HG03469 (cell line): ENCODE data around the gene WDR55.
"Not testable (repeated sequence)": the region's sequence is repeated elsewhere in the genome, so short reads cannot be mapped to it uniquely, and the experiment has no call there.

ENCODE experiments used
- ATAC-seq: cut with Tn5 transposase; IDR thresholded peaks from one replicate; pipeline ENCODE4 v1.9.1; 2021; ENCODE audit warnings: mild to moderate bottlenecking, moderate library complexity, moderate number of reproducible peaks; ENCODE audit not compliant: unreplicated experiment

Gene WDR55

DNA sequence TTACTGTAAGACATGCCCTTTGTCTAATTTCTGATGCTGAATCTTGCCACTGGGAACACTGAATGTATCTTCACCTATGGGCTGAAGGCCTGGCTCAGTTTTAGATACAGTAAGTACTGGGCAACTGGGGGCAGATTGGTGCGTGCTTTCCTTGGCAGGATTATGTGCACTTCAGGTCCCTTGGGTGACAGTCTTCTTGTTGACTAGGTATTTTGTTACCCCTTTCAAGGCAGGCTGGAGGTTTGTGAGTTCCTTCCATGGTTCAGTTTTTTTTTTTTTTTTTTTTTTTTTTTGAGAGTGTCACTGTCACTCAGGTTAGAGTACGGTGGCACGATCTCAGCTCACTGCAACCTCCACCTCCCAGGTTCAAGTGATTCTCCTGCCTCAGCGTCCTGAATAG lies 43.1 kb downstream of the WDR55 start:
- ATAC-seq, result no peak

DNA sequence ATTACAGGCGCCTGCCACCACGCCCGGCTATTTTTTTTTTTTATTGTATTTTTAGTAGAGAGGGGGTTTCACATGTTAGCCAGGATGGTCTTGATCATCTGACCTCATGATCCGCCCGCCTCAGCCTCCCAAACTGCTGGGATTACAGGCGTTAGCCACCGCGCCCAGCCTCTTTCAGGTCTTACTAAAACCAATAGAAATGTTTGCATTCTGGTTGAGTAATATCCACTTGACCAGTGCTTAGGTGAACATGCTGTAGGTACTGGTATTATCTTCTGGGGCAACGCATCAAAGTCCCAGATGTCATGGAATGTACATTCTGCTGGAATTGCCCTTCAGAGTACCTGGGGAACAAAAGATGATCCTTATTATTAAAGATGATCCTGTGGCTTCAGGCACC lies 44.1 kb downstream of the WDR55 start:
- ATAC-seq, result not testable (repeated sequence)

DNA sequence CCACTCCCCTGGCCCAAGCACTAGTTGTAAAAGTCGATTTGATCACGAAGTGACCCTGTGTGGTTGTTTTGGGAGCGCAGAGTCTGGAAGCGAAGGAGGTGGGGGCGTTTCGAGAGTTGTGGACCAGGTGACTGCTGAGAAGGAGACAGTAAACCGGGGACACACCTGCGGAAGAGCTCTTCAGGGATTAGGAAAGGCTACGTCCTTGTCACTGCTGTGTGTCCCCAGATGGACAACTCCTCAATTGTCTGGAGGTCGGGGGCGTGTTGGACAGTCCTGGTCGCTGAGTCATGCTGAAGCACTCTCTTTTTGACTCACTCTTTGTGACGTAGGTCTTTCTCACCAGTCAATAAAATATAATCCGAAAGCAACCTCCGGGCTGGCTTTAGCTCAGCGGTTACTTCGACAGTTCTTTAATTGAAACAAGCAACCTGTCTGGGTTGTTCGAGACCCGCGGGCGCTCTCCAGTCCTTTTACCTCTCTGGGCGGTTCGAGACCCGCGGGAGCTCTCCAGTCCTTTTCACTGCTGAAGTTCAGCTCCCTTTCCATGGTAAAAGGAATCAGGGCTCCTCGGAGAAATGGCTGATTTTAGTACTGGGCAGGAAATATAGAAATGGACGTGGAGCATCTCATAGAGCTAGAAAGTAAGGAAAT lies 46.3 kb downstream of the WDR55 start:
- peak; percentile 89 for ATAC-seq

DNA sequence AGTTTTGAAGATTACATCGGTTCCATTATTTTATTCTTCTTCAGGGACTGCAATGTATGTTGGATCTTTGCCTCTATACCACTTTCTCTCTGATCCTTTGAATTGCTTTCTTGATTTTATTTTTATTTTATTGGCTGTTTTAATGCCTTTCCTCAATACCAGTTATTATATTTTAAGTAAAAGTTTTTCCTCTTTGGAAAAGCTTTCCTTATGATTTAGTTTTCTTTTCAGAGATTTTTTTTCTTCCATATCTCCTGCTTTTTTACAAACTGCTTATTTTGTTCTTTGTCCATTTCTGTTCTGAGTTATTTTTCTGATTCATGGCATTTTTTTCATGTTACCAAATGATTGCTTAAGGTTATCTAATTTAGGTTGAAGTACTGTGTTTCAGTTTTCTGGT lies 47.1 kb downstream of the WDR55 start:
- no peak for ATAC-seq

DNA sequence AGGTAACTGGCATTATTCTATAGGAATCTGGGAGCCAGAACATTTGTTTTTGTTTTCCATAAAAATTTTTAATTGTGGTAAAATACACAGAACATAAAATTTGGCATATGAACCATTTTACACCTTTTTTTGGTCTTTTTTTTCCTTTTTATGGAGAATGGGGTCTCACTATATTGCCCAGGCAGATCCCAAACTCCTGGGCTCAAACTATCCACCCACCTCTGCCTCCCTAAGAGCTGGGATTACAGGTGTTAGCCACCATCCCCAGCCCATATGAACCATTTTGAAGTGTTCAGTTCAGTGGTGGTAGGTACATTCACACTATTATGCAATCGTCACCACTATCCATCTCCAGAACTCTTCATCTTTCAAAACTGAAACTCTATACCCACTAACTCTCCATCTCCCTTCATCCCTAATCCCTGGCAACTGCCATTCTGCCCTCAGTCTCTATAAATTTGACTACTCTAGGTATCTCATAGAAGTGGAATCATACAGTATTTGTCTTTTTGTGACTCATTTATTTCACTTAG lies 48.9 kb downstream of the WDR55 start:
- no peak for ATAC-seq

DNA sequence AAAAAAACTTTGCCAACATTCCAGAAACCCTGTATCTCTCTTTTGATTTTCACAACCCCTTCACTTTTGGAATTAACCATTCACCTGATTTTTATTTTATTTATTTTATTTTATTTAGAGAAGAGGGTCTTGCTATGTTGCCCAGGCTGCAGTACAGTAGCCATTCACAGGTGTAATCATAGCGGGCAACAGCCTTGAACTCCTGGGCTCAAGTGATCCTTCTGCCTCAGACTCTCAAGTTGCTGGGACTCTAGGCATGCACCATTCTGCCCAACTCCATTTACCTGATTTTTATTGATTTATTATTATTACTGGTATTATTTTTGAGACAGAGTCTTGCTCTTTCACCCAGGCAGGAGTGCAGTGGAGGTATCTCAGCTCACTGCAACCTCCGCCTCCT lies 51.5 kb downstream of the WDR55 start:
- ATAC-seq, result not testable (repeated sequence)

DNA sequence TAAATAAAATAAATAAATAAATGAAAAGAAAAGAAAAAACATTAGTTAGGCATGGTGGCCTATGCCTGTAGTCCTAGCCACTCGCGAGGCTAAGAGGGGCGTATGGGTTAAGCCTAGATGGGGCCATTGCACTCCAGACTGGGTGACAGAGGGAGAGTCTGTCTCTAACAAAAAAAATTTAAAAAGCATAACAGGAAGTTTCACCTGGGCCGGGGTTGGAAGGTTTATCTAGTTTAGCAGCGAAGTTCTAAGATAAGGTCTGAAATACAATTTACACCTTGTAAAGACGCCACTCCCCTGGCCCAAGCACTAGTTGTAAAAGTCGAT lies 53.5 kb downstream of the WDR55 start:
- ATAC-seq, result no peak

DNA sequence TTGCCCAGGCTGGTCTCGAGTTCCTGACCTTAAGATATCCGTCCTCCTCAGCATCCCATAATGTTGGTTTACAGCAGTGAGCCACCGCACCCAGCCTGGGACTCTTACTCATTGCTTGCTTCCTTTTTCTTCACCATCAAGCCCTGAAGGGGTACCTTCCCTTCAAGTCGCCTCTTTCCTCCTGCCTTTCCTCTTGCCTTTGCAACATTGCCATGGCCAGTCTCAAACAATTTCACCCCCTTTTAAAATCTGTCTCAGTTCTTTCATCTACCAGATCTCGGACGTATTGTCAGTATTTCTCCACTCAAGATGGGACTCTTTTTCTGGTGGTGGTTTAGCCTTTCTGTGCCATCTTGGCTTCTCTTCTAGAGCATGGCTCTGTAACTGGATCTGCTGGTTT lies 56.0 kb downstream of the WDR55 start:
- ATAC-seq, result not testable (repeated sequence)

DNA sequence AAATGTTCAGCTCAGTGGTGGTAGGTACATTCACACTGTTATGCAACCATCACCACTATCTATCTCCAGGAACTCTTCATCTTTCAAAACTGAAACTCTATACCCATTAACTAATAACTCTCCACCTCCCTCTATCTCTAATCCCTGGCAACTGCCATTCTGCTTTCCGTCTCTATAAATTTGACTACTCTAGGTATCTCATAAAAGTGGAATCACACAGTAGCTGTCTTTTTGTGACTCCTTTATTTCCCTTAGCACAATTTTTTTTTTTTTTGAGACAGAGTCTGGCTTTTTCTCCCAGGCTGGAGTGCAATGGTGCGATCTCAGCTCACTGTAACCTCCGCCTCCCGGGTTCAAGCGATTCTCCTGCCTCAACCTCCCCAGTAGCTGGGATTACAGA lies 56.7 kb downstream of the WDR55 start:
- ATAC-seq, result not testable (repeated sequence)
